WI38 (cell line): ENCODE results near the gene CPLANE2.
"Not testable (repeated sequence)": the region's sequence is repeated elsewhere in the genome, so short reads cannot be mapped to it uniquely, and the experiment has no call there.

ENCODE experiments used
- H3K4me3 ChIP-seq: 2 replicates; pipeline ENCODE4 v1.5.1; 2011; ENCODE audit warnings: low read depth, mild to moderate bottlenecking, control low read depth, low read length
- TF ChIP-seq, protein P1 (sequence below): IDR thresholded peaks from 2 replicates; pipeline ENCODE4 v1.5.1; 2012; ENCODE audit warnings: low read depth, mild to moderate bottlenecking, control low read depth, low read length

The CPLANE2 gene

DNA sequence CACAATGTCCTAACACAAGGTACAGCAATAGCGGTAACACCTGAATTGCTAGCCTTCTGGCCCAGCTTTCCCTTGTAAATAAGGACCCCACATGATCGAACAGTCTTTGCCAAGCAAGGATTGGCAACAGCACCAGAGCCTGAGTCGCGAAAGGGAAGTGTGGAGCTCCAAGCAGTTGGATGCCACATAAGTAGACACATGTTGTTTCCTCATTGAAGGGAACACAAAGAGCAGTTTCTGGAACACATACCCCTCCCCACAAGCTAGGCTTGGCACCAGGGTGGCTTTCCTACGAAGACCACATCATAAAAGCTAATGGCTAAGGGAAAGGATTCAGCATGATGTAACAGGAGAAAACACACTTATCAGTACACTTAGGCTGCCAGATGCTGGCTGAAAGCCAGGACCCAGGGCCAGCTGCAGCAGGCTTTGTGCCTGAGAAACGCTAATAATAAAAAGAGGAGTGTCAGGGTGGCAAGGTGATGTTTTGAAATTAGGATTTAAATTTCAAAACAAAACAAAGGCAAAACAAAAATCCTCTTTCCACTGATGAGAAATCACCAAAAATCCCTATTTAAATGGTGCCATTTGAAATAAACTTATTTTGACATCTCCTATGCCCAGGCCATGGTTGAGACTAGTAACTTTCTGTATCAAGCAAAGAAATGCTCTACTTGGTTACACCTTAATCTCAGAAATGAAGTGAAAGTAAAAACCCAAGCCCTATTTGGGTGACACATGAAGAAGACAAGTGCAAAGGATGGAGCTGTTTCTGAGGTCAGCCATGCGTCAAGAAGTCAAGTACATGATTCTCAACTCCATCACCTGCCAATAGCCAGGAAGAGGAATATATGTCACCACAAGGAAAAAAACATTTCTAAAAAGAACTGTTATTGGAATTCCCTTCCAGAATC lies 11.9 kb upstream of the CPLANE2 start:
- H3K4me3 ChIP-seq = no peak overlapping the region
- TF ChIP-seq, protein P1, sequence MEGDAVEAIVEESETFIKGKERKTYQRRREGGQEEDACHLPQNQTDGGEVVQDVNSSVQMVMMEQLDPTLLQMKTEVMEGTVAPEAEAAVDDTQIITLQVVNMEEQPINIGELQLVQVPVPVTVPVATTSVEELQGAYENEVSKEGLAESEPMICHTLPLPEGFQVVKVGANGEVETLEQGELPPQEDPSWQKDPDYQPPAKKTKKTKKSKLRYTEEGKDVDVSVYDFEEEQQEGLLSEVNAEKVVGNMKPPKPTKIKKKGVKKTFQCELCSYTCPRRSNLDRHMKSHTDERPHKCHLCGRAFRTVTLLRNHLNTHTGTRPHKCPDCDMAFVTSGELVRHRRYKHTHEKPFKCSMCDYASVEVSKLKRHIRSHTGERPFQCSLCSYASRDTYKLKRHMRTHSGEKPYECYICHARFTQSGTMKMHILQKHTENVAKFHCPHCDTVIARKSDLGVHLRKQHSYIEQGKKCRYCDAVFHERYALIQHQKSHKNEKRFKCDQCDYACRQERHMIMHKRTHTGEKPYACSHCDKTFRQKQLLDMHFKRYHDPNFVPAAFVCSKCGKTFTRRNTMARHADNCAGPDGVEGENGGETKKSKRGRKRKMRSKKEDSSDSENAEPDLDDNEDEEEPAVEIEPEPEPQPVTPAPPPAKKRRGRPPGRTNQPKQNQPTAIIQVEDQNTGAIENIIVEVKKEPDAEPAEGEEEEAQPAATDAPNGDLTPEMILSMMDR = no peak

GRCh38 chr1:16248007-16248436 lies 11.0 kb upstream of the CPLANE2 start:
- H3K4me3 ChIP-seq = no peak overlapping the region
- TF ChIP-seq, protein P1 = no peak

DNA sequence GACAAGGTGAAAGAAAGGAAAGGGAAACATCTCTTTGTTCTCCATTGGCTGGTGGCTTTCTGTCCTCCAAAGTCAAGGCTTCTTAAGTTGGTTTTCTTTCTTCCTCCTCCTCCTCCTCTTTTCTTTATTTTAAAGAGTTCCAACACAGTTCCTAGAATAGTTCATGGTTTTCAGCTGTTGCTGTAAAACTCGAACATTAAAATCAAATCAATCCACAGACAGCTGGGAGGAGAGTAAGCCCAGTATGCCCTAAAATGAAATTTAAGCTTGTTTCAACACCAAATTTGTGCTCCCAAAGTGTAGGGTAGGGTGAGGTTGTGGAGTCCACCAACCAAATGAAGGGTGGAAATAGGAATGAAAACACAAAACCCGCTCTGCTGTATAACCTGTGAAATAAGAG lies 10.5 kb upstream of the CPLANE2 start:
- H3K4me3 ChIP-seq = no peak overlapping the region
- TF ChIP-seq, protein P1 = no peak

- no peak overlapping the region for H3K4me3 ChIP-seq
- TF ChIP-seq, protein P1 = no peak
These were observed 10.0 kb upstream of the CPLANE2 start for GRCh38 chr1:16246961-16247360.

DNA sequence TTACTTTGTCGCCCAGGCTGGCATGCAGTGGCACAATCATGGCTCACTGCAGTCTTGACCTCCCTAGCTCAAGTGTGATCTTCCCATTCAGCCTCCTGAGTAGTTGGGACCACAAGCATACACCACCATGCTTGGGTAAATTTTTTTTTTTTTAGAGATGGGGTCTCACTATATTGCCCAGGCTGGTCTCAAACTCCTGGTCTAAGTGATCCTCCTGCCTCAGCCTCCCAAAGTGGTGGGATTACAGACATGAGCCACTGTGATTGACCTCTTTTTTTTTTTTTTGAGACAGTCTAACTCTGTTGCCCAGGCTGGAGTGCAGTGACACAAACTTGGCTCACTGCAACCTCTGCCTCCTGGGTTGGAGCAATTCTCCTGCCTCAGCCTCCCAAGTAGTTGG lies 9.3 kb upstream of the CPLANE2 start:
- H3K4me3 ChIP-seq = not testable (repeated sequence)

- no peak overlapping the region for H3K4me3 ChIP-seq
- TF ChIP-seq, protein P1 = no peak
These were observed 8.7 kb upstream of the CPLANE2 start for GRCh38 chr1:16245476-16246196.

DNA sequence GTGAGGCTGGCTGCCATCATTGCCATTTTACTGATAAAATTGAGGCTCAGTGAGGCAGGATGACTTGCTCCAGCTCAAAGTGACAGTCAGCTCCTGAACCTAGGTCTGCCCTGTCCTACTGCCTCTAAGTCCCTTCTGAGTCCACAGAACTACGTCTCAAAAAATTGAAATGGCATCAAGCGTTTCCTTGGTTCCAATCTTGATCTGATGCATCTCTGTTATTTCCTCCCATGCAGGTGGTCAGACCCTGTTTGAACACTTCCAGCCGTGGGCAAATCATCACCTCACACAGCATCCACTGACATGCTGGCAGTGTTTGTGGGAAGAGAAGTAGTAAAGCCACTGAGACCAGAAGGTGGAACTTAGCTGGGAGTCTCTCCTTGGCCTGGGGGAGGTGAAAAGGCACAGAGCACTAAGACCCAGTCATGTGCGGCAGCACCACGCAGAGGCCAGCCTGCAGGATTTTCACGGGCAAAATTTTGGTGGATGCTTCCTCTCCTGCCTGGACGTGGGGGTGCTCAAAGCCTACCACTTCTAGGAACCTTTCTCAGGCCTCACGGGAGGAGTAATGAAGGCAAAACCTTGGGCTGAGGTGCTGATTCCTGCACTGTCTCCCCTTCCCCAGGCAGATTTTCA lies 7.8 kb upstream of the CPLANE2 start:
- TF ChIP-seq, protein P1 = no peak
- no peak overlapping the region for H3K4me3 ChIP-seq
